HG03558 (cell line): Measurements from ENCODE around the gene EFHC2.
"Not testable (repeated sequence)": the region's sequence is repeated elsewhere in the genome, so short reads cannot be mapped to it uniquely, and the experiment has no call there.

Experiments used
- ATAC-seq: cut with Tn5 transposase; IDR thresholded peaks from one replicate; pipeline ENCODE4 v1.9.1; 2021; ENCODE audit warnings: moderate number of reproducible peaks; ENCODE audit not compliant: unreplicated experiment; ENCODE audit errors: extremely low read depth

The EFHC2 gene

DNA sequence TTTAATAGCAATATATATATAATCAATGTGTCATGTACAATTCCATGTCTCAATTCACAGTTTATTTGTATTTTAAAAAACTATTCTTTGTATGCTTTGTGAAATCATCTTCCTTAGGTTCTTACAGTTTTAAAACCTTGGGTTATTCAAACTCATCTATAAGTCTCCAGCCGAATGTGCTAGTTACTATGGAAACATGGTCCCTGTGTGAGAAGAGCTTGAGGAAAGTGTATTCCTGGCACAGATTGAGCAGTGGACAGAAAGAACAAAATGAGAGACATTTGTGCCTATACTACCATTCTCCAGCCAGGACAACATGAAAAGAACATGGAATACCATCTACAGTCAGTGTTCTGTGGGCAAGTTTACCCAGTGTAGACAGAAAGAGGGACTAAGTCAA, 103.4 kb downstream of the EFHC2 start:
- ATAC-seq, result no peak

DNA sequence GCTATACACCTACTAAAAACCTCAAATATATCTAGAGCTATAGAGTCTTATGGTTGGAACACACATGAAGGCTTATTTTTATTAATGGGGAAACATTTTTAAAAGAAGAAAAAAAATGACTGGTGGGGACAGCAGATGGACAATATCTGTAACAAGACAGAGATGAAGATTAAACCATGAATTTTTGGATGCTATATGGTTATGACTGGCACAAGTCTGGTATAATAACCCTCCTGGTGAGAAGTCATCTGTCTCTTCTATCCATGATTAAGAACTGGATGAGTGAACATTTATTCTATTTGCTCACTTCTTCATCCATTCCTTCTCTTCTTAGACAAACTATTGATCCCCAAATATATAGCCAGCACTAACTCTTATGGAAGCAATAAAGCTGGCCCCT, 104.4 kb downstream of the EFHC2 start:
- ATAC-seq, result no peak

DNA sequence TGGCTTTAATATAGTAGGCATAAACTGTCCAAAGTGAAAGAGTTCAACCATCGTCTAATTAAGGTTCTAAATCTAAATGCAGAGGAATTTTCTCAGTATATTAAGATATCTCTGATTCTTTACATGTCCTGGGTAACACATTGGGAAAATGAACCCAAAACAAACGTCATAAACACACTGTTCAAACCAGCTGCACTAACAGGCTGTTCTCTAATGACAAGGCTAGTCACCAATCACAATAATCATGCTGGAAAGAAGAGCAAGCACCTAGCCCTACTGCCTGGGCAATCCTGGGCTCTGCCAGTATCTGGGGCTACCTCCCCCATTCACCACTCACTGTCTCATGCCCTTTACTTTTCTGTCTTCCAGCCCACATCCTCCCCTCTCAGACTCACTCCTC, 107.9 kb downstream of the EFHC2 start:
- ATAC-seq, result no peak

DNA sequence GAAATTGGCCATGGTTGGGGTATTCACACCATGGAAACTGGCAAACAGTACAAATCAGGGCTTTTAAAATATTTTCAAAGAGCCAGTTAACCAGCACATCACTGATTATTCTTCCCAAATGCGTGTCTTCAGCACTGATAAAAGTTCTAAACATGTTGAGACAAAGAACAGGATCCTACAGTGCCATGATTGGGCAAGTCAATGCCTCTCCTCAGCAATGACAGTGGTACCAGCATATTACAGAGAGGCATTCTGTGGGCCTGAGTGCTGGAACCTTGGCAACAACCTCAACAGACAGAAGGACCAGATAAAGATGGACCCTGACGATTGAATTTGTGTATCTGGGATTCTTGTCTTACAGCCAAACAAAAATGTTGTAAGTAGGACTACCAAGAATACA, 108.9 kb downstream of the EFHC2 start:
- no peak for ATAC-seq

DNA sequence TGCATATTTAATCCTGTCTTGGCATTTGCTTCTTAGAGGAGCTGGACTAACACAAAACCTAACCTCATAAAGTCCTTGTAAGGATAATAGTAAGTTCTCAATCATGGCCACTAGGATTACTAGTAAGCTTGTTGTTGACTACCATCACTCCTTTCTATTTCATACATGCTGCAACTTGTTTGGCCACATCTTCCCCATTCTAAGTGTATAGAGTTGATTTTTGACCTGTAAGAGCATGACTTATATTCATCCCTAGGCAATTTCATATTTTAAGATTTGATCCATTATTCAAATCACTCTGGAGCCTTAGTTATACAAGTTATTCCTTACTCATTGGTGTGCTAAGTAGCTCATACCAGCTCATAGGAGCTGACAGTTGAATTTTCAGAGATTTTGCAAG, 109.4 kb downstream of the EFHC2 start:
- ATAC-seq, result no peak

DNA sequence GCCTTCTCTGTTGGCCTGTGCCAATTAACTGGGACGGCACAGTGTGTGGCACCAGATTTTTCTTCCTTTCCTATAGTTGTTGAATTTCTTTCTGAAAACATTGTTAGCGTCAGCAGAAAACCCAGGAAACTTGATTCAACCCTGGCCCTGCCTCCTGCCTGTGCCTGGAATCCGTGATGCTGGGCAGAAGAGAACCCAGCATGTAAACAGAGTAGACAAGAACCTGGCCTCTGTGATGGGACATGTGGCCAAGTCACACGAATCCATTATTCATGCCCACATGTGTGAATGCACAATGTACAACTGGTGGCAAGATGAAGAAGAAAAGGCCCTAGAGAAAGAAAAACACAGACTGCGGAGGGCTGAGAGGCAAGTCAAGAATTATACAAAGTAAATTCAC, 111.4 kb downstream of the EFHC2 start:
- ATAC-seq, result no peak

DNA sequence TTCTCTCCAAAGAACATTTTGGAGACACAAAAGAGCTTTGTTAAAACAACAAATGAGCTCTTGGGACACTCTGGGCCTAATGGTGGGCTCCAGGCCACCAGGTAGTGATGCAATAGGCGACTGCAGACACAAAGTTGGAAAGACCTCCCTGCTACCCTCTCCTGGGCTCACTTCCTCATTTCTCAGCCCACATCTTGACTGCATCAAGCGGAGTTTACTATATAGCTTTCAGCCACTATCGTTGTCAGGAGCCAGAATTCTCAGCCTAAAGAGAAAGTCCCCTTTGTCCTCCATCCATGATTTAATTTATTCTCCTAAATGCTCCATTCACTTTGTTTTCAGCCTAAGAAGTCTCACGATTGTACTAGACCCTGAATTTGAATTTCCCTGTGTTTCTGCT, 114.9 kb downstream of the EFHC2 start:
- ATAC-seq, result peak; percentile 59

DNA sequence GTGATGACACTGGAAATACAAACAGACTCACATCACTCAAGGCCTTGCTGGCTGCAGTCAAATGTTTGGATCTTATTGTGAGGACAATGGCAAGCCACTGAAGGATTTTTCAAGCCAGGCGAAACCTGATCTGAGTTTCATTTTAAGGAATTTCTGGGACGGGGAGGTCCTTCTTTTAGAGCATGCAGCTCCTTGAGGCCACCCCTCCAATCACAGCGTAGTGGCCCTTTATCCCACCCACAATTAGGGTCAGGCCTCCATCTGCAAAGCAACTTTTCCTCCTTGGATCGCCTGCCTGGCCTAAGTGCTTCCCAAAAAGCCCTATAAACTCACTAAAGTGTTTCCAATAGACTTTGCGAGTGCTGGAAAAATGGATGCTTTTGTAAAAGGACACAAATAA, 115.5 kb downstream of the EFHC2 start:
- no peak for ATAC-seq

DNA sequence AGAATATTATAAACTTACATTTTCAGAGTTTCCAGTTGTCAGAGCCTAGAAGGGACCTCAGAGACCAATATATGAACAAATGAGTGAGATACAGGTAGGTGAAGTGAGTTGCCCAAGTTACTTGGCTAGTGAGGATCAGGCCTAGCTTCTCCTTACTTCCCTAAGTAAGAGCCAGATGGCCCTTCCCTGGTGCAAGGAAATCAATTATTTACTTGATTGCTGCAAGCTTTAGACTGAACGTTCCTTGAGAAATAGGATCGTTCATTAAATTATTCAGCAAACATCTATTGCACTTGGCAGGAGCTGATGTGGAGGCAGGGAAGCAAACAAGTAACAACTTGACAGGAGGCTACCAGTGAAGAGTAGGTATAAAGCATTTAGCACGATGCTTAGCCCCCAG, 117.8 kb downstream of the EFHC2 start:
- ATAC-seq, result no peak

DNA sequence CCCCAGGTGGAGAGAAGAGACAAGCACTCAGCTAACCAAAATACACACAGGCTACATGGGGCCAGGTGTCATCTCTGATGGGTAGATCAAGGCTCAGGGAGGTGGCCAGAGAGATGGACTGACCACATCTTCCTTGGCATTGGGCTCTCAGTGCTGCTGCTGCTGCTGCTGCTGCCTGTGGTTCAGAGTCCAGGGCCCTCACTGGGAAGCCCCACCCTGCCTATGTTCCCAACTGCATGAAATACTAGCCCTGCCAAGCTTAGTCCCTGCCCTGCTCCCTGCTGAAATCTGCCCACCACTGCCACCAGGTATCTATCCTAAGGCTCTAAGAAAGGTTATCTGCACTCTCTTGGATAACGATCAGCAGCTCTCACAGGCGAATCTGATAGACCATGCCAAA, 118.7 kb downstream of the EFHC2 start:
- no peak for ATAC-seq

DNA sequence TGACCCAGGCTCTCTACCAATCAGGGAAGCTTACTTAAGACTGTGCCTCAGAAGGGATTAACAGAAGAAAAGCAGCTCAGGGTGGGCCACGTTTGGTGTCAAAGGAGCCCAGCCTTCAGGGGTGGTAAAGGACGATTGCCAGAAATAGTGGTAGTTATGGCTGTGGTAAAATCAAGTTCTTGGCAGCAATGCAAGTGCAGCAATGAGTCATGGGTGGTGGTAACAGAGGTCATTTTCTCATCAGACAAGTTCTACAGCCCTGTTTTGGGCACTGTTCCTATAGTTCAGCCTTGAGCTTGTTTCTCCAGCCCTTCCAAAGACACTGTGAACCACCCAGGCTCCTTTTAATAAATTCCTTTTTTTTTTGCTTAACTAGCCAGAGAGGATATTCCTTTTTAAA, 120.3 kb downstream of the EFHC2 start:
- no peak for ATAC-seq

DNA sequence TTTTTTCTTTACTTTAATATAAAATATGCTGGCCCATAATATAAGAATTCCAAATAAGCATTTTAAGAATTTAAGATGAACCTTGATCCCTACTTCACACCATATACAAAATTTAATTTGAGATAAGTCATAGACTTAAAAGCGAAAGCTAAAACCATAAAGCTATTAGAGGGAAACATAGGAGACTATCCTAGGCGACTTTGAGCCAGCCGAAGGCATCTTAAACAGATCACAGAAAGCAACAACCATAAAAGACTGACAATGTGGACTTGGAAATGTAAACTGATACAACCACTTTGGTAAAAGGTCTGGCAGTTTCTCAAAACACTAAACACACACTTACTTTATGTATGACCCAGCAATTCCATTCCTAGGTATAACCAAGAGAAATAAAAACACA, 125.0 kb downstream of the EFHC2 start:
- no peak for ATAC-seq

DNA sequence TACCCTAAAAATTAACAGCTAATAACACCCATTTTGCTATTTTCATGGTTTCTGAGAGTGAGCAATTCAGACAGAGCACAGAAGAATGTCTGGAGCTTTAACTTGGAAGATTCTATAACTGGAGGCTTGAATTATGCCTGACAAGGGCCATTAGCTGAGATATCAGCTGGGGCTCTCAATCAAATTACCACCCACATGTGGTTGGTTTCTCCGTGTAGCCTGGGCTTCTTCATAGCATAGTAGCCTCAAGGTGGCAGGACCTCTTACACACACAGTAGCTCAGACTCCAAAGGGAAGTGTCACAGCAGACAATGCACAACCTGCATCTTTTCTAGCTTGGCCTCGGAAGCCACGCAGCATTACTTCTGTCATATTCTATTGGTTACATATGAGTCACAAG, 127.3 kb downstream of the EFHC2 start:
- no peak for ATAC-seq

DNA sequence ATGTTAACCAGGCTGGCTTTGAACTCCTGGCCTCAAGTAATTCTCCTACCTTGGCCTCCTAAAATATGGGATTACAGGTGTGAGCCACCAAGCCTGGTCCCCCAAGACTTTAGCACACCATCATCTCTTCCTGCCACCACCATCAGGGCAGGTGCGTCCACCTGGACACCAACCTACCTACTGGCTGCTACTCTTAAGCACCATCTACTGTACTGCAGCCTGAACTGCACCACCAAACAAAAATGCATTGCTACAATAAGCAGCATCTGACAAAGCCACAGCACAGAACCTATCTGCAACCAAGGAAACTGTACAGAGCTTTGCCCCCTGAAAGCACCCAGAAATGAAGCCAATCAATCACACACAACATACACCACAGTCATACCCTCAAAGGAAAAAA, 139.7 kb downstream of the EFHC2 start:
- ATAC-seq, result no peak

DNA sequence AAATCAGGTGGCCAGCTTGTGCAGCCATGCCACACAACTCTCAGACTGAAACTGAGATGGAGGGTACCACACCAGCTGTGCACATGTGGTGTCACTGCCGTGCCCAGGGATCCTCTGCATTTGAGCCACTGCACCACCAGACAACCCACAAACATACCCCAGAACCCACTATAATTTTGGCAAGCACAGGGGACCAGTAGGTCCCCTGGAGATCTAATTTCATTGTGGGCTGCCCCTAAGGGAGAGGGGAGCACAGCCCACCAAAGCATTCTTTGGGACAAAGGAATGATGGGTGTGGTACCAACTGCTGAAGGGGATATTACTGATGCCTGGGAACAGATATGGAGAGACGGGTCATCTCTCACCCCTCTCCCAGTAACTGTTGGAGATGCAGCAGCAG, 140.9 kb downstream of the EFHC2 start:
- no peak for ATAC-seq

DNA sequence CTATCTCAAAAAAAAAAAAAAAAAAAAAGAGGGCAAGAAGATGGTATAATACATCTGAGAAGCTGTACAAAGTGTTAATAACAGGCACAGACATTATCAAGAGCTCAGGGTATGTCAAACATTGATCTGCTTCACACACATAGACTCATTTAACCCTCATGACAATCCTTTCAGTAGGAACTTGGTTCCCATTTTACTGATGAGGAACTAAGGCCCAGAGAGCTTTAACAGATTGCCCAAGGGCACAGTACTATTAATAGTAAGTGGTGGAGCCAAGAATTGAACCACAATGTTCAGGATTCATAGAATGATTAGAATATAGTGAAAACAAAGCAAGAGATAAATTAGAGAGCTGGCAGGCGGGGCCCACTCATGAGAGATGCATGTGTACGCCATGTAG, 154.4 kb downstream of the EFHC2 start:
- ATAC-seq, result no peak

DNA sequence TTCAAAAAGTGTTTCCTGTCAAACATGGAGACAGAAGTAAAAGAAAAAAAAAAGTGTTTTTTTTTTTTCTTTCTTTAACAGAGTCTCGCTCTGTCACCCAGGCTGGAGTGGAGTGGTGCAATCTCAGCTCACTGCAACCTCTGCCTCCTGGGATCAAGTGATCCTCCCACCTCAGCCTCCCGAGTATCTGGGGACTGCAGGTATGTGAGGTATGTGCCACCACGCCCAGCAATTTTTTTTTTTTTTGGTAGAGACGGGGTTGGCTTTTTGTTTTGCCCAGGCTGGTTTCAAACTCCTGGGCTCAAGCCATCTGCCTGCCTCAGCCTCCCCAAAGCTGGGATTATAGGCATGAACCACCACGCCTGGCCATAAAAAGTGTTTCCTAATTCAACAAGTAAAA, 155.6 kb downstream of the EFHC2 start:
- not testable (repeated sequence) for ATAC-seq

DNA sequence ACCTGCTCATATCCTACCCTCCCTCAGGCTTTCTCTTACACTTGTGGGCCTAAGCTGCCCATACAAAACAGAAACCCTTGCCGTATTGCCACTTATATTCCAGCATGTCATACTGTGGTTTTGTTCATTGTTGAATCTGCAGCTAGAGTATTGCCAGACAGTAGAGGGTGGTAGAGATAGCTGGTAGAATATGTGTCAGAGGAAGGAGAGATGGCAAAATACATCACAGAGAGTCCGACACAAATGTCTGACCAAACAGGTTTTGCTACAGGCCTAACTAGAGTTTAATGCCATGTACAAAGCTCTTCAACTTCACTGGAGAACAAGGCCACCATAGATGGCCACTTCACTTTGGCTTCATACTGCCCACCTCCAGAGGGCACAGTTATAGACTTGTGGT, 160.1 kb downstream of the EFHC2 start:
- no peak for ATAC-seq

DNA sequence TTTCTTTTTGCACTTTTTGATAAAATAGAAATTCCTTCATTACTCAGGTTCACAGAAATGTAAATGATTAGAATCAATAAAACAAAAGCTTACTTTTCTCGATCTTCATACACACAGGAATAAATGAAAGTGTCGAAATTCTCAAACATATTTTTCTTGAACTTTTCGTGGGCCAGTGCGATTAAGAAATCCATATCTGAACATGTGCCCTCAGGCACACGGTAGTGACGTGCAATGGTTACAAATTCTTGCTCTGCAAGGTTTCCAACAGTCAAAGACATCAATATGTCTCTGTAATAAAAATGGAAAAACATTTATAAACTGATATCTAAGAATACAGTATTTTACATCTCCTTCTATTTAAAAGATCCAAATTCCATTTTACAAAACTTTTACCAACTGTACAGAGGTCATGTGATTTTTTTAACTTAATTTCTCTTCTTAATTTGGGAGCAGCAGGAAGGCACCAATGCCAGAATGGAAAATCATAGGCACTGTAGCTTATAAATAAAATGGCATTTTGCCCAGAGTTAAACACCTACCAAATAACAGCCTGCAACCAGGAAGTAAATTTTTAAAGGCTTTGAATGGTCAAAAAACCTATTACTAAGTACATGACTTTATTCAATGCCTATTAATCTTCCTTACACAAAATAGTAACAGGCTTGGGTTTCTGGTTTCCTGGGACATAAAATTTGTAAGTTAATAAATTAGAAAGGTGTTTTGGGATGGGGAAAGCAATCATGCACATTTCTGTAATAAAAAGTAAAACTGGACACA, 165.0 kb downstream of the EFHC2 start:
- no peak for ATAC-seq

DNA sequence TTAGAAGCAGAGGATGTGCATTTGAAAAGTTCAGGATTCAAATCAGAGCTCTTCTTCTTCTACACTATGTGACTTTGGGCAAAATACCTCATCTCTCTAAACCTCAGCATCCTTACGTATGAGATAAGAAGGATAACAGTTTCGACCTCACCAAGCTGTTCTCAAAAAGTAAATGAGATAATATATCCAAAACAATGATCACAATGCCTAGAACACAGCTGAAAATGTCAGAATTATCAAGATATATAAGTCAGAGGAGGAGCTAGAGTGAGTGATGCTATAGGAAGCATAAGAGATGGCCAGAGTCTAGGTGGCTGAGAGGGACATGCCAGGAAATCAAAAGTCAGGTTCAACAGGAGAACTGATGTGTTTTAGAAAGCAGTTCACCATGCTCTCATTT, 168.0 kb downstream of the EFHC2 start:
- ATAC-seq, result no peak

DNA sequence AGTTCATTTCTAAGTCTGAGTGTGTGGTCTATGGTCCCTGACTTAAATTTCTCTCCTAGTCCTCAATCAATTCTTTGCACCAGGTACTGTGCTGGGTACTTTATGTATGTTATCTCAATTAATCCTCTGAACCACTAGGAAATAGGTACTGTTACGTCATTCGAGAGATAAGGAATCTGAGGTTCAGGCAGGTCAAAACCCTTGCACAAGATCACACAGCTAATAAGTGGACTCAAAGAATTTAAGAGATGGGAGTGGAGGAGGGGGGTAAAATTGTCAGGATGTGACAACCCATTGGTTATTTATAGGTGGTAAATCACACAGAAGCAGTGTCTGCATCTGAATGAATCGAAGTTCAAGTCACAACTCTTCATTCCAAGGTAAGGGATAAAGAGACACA, 169.4 kb downstream of the EFHC2 start:
- no peak for ATAC-seq

DNA sequence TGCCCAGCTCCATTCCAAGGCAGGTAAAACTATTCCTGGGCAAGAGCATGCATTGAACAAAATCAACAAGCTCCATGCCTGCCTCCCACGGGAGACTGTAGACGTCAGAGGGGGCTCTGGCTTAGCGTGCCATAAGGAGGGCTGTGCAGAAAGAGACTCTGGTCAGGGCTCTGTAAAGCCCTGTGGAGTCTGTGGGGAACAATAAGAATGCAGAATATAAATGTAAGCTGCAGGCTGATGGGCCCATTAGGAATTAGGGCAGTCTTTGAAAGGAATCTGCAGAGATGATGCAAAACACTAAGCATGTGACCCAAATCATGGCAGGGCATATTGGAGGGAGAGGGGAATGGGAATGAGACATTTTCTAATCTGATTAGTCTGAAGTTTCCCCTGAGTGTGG, 170.3 kb downstream of the EFHC2 start:
- no peak for ATAC-seq

DNA sequence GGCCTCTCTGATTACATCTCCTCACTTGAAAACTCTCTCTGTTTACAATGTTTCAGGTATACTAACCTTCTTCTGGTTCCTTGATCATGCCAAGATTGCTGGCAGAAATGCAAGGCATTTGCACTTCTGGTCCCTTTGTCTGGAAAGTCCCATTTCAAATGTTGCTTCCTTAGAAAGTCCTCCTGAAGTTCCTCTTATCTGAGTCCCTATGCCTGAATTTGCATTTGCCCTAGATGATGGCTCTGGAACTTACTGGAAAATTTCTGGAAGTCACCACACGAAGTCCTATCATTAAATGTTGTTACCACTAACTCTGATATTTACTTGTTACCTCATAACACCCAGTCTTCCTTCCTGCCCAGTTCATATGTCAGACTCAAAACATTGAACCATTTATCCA, 176.4 kb downstream of the EFHC2 start:
- no peak for ATAC-seq
